HG03175 (cell line): Measurements from ENCODE around the gene TUBGCP3.
"Not testable (repeated sequence)": the region's sequence is repeated elsewhere in the genome, so short reads cannot be mapped to it uniquely, and the experiment has no call there.

ENCODE experiments used
- ATAC-seq: cut with Tn5 transposase; IDR thresholded peaks from one replicate; pipeline ENCODE4 v1.9.1; 2021; ENCODE audit warnings: mild to moderate bottlenecking, moderate library complexity; ENCODE audit not compliant: unreplicated experiment

Gene TUBGCP3

GRCh38 chr13:112486386-112487126 is 101.4 kb downstream of the TUBGCP3 start:
- no peak for ATAC-seq

DNA sequence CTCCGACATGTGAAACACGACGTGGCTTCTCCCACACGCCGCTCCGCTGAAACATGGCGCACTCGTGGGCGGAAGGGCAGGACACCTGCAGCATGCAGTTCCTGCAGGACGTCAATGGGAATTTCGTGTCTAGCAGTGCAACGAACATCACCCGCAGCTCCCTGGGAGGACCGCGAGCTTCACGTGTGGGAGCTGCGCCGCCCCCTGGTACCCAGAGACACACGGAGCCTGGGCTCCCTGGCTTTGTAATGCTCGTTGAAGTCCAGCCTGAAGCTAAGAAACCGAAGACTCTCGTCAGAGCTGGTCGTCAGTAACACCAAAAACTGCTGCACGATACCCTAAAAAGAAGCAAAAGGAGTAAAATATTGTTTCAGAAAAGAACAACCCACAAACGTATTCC is 102.1 kb downstream of the TUBGCP3 start:
- not testable (repeated sequence) for ATAC-seq

- no peak for ATAC-seq
Measured at GRCh38 chr13:112483299-112483698, 104.7 kb downstream of the TUBGCP3 start.

- ATAC-seq = no peak
Measured at GRCh38 chr13:112481458-112481857, 106.5 kb downstream of the TUBGCP3 start.

GRCh38 chr13:112479389-112479788 is 108.6 kb downstream of the TUBGCP3 start:
- no peak for ATAC-seq

DNA sequence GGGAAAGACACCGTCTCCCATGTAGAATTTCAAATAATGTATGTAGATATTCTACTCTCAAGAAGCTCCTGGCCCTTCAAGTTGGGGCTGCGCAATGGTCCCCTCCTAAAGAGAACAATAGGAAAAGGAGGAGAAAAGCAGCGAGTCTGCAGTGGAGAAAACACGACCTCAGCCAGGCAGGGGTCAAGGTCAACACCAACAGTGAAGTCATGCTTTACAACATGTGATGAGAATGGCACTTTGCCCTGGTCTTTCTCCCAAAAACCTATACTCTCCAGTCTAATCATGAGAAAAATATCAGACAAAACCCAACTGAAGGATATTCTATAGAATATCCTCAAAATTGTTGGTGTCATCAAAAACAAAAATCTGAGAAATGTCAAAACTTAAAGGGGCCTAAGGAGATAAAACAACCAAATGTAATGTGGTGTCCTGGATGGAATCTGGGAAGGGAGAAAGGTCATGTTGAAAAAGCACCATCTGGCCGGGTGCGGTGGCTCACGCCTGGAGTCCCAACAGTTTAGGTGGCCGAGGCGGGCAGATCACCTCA is 110.8 kb downstream of the TUBGCP3 start:
- no peak for ATAC-seq

- no peak for ATAC-seq
Measured at GRCh38 chr13:112475889-112476288, 112.1 kb downstream of the TUBGCP3 start.

GRCh38 chr13:112474869-112475268 is 113.1 kb downstream of the TUBGCP3 start:
- no peak for ATAC-seq

GRCh38 chr13:112473818-112474217 is 114.1 kb downstream of the TUBGCP3 start:
- ATAC-seq = no peak

DNA sequence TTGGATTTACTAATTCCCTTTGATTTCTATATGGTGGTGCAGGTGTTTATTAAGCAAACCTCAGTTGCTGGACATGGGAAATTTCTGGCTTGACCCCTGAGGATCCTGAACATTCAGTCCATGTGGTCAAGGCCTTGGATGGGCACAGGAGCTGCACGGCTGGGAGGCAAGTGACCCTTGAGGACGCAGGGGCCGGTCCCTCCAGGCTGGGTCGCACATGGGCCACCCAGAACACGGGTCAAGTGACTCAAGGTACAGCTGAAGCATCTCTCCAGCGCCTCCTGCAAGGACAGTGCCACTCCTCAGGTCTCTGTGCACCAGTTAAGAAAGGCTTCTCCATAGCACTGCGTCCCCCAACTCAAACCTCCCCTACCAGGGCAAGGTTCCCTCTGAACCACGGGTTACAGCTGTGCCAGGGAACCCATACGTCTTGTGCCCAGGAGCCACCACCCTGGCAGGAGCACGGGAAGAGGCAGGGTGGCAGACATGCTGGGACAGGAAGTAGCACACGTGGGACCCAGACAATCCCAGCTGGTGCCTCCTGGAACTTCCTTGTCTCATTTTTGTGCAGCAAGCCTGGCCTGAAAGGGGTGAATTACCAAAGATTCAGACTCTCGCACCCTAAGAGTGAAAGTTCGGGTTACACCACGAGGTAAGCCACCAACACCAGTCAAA is 118.7 kb downstream of the TUBGCP3 start:
- ATAC-seq = no peak

- no peak for ATAC-seq
Measured at GRCh38 chr13:112468069-112468468, 119.9 kb downstream of the TUBGCP3 start.

- ATAC-seq = no peak
Measured at GRCh38 chr13:112467236-112467635, 120.7 kb downstream of the TUBGCP3 start.

GRCh38 chr13:112466132-112467058 is 121.6 kb downstream of the TUBGCP3 start:
- no peak for ATAC-seq

DNA sequence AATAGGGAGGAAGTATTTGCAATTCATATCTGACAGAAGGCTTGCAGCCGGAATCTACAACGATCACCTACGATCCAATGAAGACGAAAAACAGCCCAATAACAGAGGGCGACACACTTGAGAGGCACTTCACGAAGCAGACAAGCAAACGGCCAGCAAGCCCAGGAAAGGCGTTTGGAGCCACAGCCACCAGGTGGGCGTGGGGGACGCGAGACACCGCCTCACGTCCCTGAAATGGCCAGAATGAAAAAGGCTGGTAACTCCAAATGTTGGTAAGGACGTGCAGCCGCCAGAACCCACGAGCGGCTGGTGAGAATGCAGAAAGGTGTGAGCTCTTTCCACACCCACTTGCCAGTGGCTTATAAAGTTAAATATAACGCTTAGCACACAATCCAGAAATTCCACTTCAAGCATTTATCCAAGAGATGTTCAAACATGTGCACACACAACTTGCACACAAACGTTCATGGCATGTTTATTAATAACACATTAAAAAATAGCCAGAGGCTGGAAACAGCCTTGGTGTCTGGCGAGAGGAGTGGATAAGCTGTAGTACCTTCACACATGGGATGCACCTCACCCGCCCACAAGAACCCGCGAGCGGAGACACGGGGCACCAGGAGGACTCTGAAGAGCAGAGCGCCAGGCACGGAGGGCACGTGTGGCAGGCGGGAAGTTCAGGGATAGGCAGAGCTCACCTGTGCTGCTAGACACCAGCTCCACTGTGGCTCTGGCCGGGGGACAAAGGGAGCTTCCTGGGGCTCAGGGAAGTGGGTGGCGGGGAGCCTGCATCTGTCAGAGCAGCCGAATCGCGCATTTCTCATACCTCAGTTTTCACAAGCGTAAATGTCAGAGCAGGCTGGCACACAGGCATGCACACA is 122.5 kb downstream of the TUBGCP3 start:
- ATAC-seq = no peak

- no peak for ATAC-seq
Measured at GRCh38 chr13:112464720-112465119, 123.2 kb downstream of the TUBGCP3 start.

- no peak for ATAC-seq
Measured at GRCh38 chr13:112462408-112462807, 125.5 kb downstream of the TUBGCP3 start.

- ATAC-seq = no peak
Measured at GRCh38 chr13:112457485-112457884, 130.5 kb downstream of the TUBGCP3 start.

DNA sequence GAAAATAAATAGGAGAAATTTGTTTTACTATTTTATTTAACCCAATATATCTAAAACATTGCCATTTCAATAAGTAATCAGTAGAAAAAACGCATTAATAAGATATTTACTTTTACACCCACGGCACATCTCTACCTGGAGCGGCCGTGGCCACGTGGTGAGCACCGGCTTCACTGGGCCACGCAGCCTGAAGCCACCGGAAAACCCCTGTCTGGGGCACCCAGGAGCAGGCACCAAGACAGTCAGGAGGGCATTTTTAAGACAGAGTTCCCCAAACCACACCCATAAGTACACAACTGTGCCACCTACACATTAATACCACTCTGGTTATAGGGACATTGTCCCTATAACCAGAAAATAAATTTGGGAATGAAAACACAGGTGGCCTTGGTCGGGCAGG is 130.9 kb downstream of the TUBGCP3 start:
- ATAC-seq = no peak

GRCh38 chr13:112456138-112457056 is 131.6 kb downstream of the TUBGCP3 start:
- no peak for ATAC-seq
